Measurements from ENCODE around the gene PLOD1.

- TF ChIP-seq TAF1 (IDR thresholded peaks at IDR 0.05; ENCODE audit: low read depth) = no peak
- no peak for TF ChIP-seq CTCF (IDR thresholded peaks at IDR 0.05; ENCODE audit: poor library complexity, severe bottlenecking)
- TF ChIP-seq POLR2AphosphoS5 (IDR thresholded peaks at IDR 0.05) = no peak
- no peak for TF ChIP-seq MXI1 (conservative IDR thresholded peaks at IDR 0.05; ENCODE audit: poor library complexity, severe bottlenecking)
- TF ChIP-seq EZH2 (IDR thresholded peaks at IDR 0.05; ENCODE audit: borderline replicate concordance, insufficient read depth, low read length, poor library complexity, severe bottlenecking) = no peak
- no peak for TF ChIP-seq RAD21 (conservative IDR thresholded peaks at IDR 0.05)
Observed at GRCh38 chr1:11963622-11964021, 29.1 kb downstream of the PLOD1 start.
